ENCODE data around the gene ANKRD6.

GRCh38 chr6:89413006-89413400 is 19.9 kb upstream of the ANKRD6 start:
- no peak for TF ChIP-seq POLR2AphosphoS5 (IDR thresholded peaks at IDR 0.05)
- TF ChIP-seq, protein P1, sequence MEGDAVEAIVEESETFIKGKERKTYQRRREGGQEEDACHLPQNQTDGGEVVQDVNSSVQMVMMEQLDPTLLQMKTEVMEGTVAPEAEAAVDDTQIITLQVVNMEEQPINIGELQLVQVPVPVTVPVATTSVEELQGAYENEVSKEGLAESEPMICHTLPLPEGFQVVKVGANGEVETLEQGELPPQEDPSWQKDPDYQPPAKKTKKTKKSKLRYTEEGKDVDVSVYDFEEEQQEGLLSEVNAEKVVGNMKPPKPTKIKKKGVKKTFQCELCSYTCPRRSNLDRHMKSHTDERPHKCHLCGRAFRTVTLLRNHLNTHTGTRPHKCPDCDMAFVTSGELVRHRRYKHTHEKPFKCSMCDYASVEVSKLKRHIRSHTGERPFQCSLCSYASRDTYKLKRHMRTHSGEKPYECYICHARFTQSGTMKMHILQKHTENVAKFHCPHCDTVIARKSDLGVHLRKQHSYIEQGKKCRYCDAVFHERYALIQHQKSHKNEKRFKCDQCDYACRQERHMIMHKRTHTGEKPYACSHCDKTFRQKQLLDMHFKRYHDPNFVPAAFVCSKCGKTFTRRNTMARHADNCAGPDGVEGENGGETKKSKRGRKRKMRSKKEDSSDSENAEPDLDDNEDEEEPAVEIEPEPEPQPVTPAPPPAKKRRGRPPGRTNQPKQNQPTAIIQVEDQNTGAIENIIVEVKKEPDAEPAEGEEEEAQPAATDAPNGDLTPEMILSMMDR (IDR thresholded peaks at IDR 0.05), result no peak
